K562 (cell line): ENCODE measurements around the gene FAM89B. TPM values are rescaled to one million over a fixed set of nuclear protein-coding genes. Genes with fewer than 3 reads are reported as not detected.

Experiments used
- BCL6 ChIP-seq: fragments of 250-450 bp; sonication (Bioruptor Pico); IDR thresholded peaks from 2 replicates; pipeline ENCODE4 v1.4.0; 2020
- BRD9 ChIP-seq: fragments of 450-650 bp; IDR thresholded peaks from 2 replicates; pipeline ENCODE4 v1.6.1; 2018; ENCODE audit warnings: low read depth; ENCODE audit not compliant: partially characterized antibody
- CHD2 ChIP-seq: IDR thresholded peaks from 2 replicates; pipeline ENCODE4 v1.6.1; 2011; ENCODE audit warnings: low read depth, low read length
- DIDO1 ChIP-seq: fragments of 450-650 bp; IDR thresholded peaks from 2 replicates; pipeline ENCODE4 v1.6.1; 2016; ENCODE audit warnings: low read depth, missing biosample characterization, missing genetic modification characterization
- GABPB1 ChIP-seq: sonication (generic); formaldehyde crosslinking; IDR thresholded peaks from 2 replicates; pipeline ENCODE4 v1.8.0; 2022; ENCODE audit warnings: mild to moderate bottlenecking, missing genetic modification reagents
- GMEB1 ChIP-seq: fragments of 250-450 bp; sonication (Bioruptor Pico); IDR thresholded peaks from 2 replicates; pipeline ENCODE4 v1.4.0; 2020; ENCODE audit warnings: mild to moderate bottlenecking
- JUND ChIP-seq, 2 experiments: IDR thresholded peaks; 2 replicates in 1 of 2; 3 replicates in 1 of 2; pipeline ENCODE4 v1.6.1; 2011; ENCODE audit warnings: borderline replicate concordance in 2 of 2, low read depth in 2 of 2, low read length in 2 of 2, improper control_type of control experiment in 1 of 2, missing biosample characterization in 1 of 2, missing genetic modification characterization in 1 of 2, missing genetic modification reagents in 1 of 2
- KAT8 ChIP-seq: fragments of 450-650 bp; IDR thresholded peaks from 2 replicates; pipeline ENCODE4 v1.6.1; 2016; ENCODE audit warnings: low read depth, mild to moderate bottlenecking
- KDM1A ChIP-seq, 2 experiments: fragments of 450-650 bp; IDR thresholded peaks; 2 replicates each; pipeline ENCODE4 v1.6.1; 2016; ENCODE audit warnings: mild to moderate bottlenecking in 2 of 2
- L3MBTL2 ChIP-seq: fragments of 450-650 bp; IDR thresholded peaks from 2 replicates; pipeline ENCODE4 v1.6.1; 2016; ENCODE audit warnings: mild to moderate bottlenecking, moderate library complexity
- MAFG ChIP-seq: fragments of 450-650 bp; conservative IDR thresholded peaks from 2 replicates; pipeline ENCODE4 v1.6.1; 2016; ENCODE audit warnings: missing genetic modification characterization, missing compliant biosample characterization
- PHF21A ChIP-seq: fragments of 450-650 bp; IDR thresholded peaks from 2 replicates; pipeline ENCODE4 v1.6.1; 2017; ENCODE audit warnings: low read depth, borderline replicate concordance
- POLR3A ChIP-seq: IDR thresholded peaks from 2 replicates; pipeline ENCODE4 v1.6.1; 2011; ENCODE audit warnings: borderline replicate concordance, mild to moderate bottlenecking, moderate library complexity; ENCODE audit not compliant: insufficient read length, insufficient read depth; ENCODE audit errors: extremely low read depth
- PTTG1 ChIP-seq: fragments of 450-650 bp; IDR thresholded peaks from 2 replicates; pipeline ENCODE4 v1.6.1; 2016; ENCODE audit warnings: low read depth, mild to moderate bottlenecking, missing genetic modification characterization, missing compliant biosample characterization
- RBBP5 ChIP-seq: fragments of 200-600 bp; sonication (generic); IDR thresholded peaks from 2 replicates; pipeline ENCODE4 v1.6.1; 2012; ENCODE audit warnings: borderline replicate concordance, mild to moderate bottlenecking, low read length, control low read depth, inconsistent platforms; ENCODE audit not compliant: insufficient read depth, poor library complexity, severe bottlenecking
- RUNX1 ChIP-seq: sonication (generic); IDR thresholded peaks from 2 replicates; pipeline ENCODE4 v1.6.1; 2016; ENCODE audit warnings: antibody characterized with exemption, low read depth
- SMAD4 ChIP-seq: fragments of 250-450 bp; sonication (Bioruptor Pico); conservative IDR thresholded peaks from 2 replicates; pipeline ENCODE4 v1.8.0; 2021; ENCODE audit warnings: inconsistent platforms, mild to moderate bottlenecking, moderate library complexity
- SNAPC5 ChIP-seq: fragments of 250-450 bp; sonication (Bioruptor Pico); IDR thresholded peaks from 2 replicates; pipeline ENCODE4 v1.8.0; 2021; ENCODE audit warnings: moderate library complexity, mild to moderate bottlenecking, inconsistent platforms
- TAF9B ChIP-seq: fragments of 450-650 bp; IDR thresholded peaks from 2 replicates; pipeline ENCODE4 v1.6.1; 2018; ENCODE audit warnings: mild to moderate bottlenecking; ENCODE audit not compliant: partially characterized antibody
- TCF3 ChIP-seq: sonication (generic); formaldehyde crosslinking; IDR thresholded peaks from 2 replicates; pipeline ENCODE4 v1.4.0; 2020; ENCODE audit warnings: mild to moderate bottlenecking, missing genetic modification reagents
- TEAD2 ChIP-seq: fragments of 450-650 bp; IDR thresholded peaks from 2 replicates; pipeline ENCODE4 v1.6.1; 2016; ENCODE audit warnings: missing genetic modification characterization, control low read depth, missing compliant biosample characterization
- TRIM24 ChIP-seq, 2 experiments: fragments of 450-650 bp; IDR thresholded peaks; 2 replicates each; pipeline ENCODE4 v1.6.1; 2016
- ZBTB1 ChIP-seq: sonication (generic); formaldehyde crosslinking; IDR thresholded peaks from 2 replicates; pipeline ENCODE4 v1.8.1; 2023; ENCODE audit warnings: missing genetic modification reagents, low read depth, mild to moderate bottlenecking, borderline replicate concordance
- ZNF140 ChIP-seq: fragments of 250-450 bp; sonication (Bioruptor Pico); IDR thresholded peaks from 2 replicates; pipeline ENCODE4 v1.8.0; 2021; ENCODE audit warnings: moderate library complexity, mild to moderate bottlenecking, inconsistent platforms
- ZNF274 ChIP-seq: IDR thresholded peaks from 2 replicates; pipeline ENCODE4 v1.6.1; 2011; ENCODE audit warnings: low read depth, mild to moderate bottlenecking, low read length, moderate library complexity, borderline replicate concordance
- ZNF431 ChIP-seq: sonication (generic); formaldehyde crosslinking; IDR thresholded peaks from 2 replicates; pipeline ENCODE4 v1.8.0; 2022; ENCODE audit warnings: mild to moderate bottlenecking, missing genetic modification reagents
- ZNF639 ChIP-seq, 2 experiments: fragments of 200-800 bp in 1 of 2; sonication (Bioruptor generic) in 1 of 2; sonication (generic) in 1 of 2; formaldehyde crosslinking in 1 of 2; IDR thresholded peaks in 1 of 2; conservative IDR thresholded peaks in 1 of 2; 2 replicates each; pipeline versions ENCODE4 v1.5.0 to v1.6.1; 2016 to 2020; ENCODE audit warnings: missing compliant biosample characterization in 1 of 2, missing genetic modification characterization in 1 of 2, missing genetic modification reagents in 1 of 2
- polyA plus RNA-seq, 8 experiments: library from polyadenylated mRNA; depleted of rRNA in 4 of 8; stranded (reverse) in 5 of 8; unstranded in 3 of 8; fragments of >200 nt; fragmentation: Nextera tagmentation in 2 of 8; fragmentation: Illumina TruSeq in 1 of 8; extraction: Ambion mirVana in 2 of 8; extraction: Trizol in 1 of 8; gene quantifications; 2 replicates each; pipeline versions ENCODE4 v1.2.1 to v1.2.3, GENCODE V29; 2011 to 2014; ENCODE audit warnings: inconsistent platforms in 1 of 8, missing spikeins in 1 of 8
- total RNA-seq, 7 experiments: library from RNA; depleted of rRNA in 6 of 7; stranded (reverse); fragments of >200 nt in 6 of 7; fragmentation: Illumina TruSeq in 2 of 7; extraction: Trizol in 2 of 7; gene quantifications; 2 replicates each; pipeline versions ENCODE4 v1.2.1 to v1.2.3, GENCODE V29; 2011 to 2021; ENCODE audit warnings: low replicate concordance in 1 of 7

Gene FAM89B
- total and polyA plus RNA-seq, 9 of the 15 experiments (the other 6 are each of a cell fraction or from before 2014, with no cell fraction given) = 0.32 to 27.6 (median 11.9) TPM

- TF ChIP-seq PTTG1 (tag) = no peak
- no peak for TF ChIP-seq SMAD4 (CRISPR knock-in tag)
- TF ChIP-seq GMEB1 (CRISPR knock-in tag) = peak; percentile 45; the same call in 1 of the 2 replicates
- TF ChIP-seq JUND (IDR thresholded peaks at IDR 0.05; ENCODE audit: borderline replicate concordance, low read depth, low read length) = peak; percentile 77
- peak; percentile 69; the same call in 2 of the 3 replicates for TF ChIP-seq JUND (tag; IDR thresholded peaks at IDR 0.05; ENCODE audit: borderline replicate concordance, low read depth, low read length)
- TF ChIP-seq RUNX1 = no peak
- no peak for TF ChIP-seq ZNF431 (CRISPR knock-in tag)
- TF ChIP-seq TAF9B = no peak
- TF ChIP-seq BRD9 = no peak
- peak; percentile 75 for TF ChIP-seq DIDO1 (tag)
- no peak for TF ChIP-seq POLR3A
- no peak for TF ChIP-seq TEAD2 (tag)
- TF ChIP-seq SNAPC5 (CRISPR knock-in tag) = no peak
- TF ChIP-seq BCL6 (CRISPR knock-in tag) = no peak
- TF ChIP-seq RBBP5 = peak; percentile 66
- peak; percentile 89 for TF ChIP-seq L3MBTL2
- TF ChIP-seq ZNF274 = no peak
- no peak for TF ChIP-seq MAFG (tag)
- TF ChIP-seq TRIM24 (IDR thresholded peaks at IDR 0.05) = no peak
- TF ChIP-seq CHD2 = peak; percentile 88
- TF ChIP-seq TCF3 (CRISPR knock-in tag) = no peak
- TF ChIP-seq ZNF639 (CRISPR knock-in tag; conservative IDR thresholded peaks at IDR 0.05 in 1 of 2, IDR thresholded peaks at IDR 0.05 in 1 of 2) = peak in 1 of 2 experiments; percentile 97; a peak in 2 of 4 replicates
- TF ChIP-seq GABPB1 (CRISPR knock-in tag) = peak; percentile 99
- TF ChIP-seq ZBTB1 = no peak
- no peak for TF ChIP-seq KAT8
- TF ChIP-seq PHF21A = no peak
- TF ChIP-seq KDM1A (IDR thresholded peaks at IDR 0.05) = no peak
- TF ChIP-seq ZNF140 (CRISPR knock-in tag) = no peak
Observed at GRCh38 chr11:65615229-65615949, 43.1 kb downstream of the FAM89B start, which contains the start of gene PCNX3 (continued).
